Stimulated activated CD8-positive, alpha-beta memory T cell treated with anti-CD3 and anti-CD28 coated beads, Interleukin-15, amount 100 ng/mL, for 4 hours (primary cell): Measurements from ENCODE around the gene CANX.

Experiments used
- DNase-seq, 2 donors: peaks; one replicate each; pipeline ENCODE4 v3.0.0-alpha.2; 2020; ENCODE audit warnings: low read depth in 2 of 2

The CANX gene

GRCh38 chr5:179758955-179759354 is 60.2 kb downstream of the CANX start:
- DNase-seq: no peak

GRCh38 chr5:179759581-179760551 is 61.1 kb downstream of the CANX start:
- DNase-seq: peak in 1 of 2 donors; percentile 2

- DNase-seq: no peak
These were observed 63.5 kb downstream of the CANX start for GRCh38 chr5:179762079-179762780.

GRCh38 chr5:179762781-179763176 is 64.0 kb downstream of the CANX start:
- DNase-seq: no peak

GRCh38 chr5:179763215-179763945 is 64.6 kb downstream of the CANX start:
- DNase-seq: peak in 1 of 2 donors; percentile 10

- no peak for DNase-seq
These were observed 65.3 kb downstream of the CANX start for GRCh38 chr5:179764056-179764455.

- no peak for DNase-seq
These were observed 66.6 kb downstream of the CANX start for GRCh38 chr5:179765400-179765799.

- DNase-seq: no peak
These were observed 67.4 kb downstream of the CANX start for GRCh38 chr5:179766021-179766725.

GRCh38 chr5:179766726-179767455 is 68.1 kb downstream of the CANX start:
- no peak for DNase-seq

- DNase-seq: no peak
These were observed 68.8 kb downstream of the CANX start for GRCh38 chr5:179767496-179768100.

- no peak for DNase-seq
These were observed 69.7 kb downstream of the CANX start for GRCh38 chr5:179768326-179769085.

GRCh38 chr5:179769271-179769670 is 70.5 kb downstream of the CANX start:
- no peak for DNase-seq

- no peak for DNase-seq
These were observed 71.0 kb downstream of the CANX start for GRCh38 chr5:179769796-179770195.

GRCh38 chr5:179771311-179771895 is 72.6 kb downstream of the CANX start:
- DNase-seq: no peak

- no peak for DNase-seq
These were observed 73.6 kb downstream of the CANX start for GRCh38 chr5:179772351-179772750.

GRCh38 chr5:179773686-179774040 is 74.9 kb downstream of the CANX start:
- no peak for DNase-seq

- no peak for DNase-seq
These were observed 75.7 kb downstream of the CANX start for GRCh38 chr5:179774442-179774841.

GRCh38 chr5:179776411-179776938 is 77.7 kb downstream of the CANX start:
- no peak for DNase-seq

GRCh38 chr5:179777456-179777855 is 78.7 kb downstream of the CANX start:
- DNase-seq: no peak
